Measurements from ENCODE around the gene CYSTM1. TPM values are rescaled to one million over a fixed set of nuclear protein-coding genes. Genes with fewer than 3 reads are reported as not detected.
A peak's percentile ranks its signal among the peaks of the same experiment; 100 is the strongest.

CYSTM1 gene
- total RNA-seq, 1 donor from 2014 or later = 93.3 TPM

GRCh38 chr5:140261403-140262171 is 86.6 kb downstream of the CYSTM1 start:
- Histone ChIP-seq H3K27me3 (ENCODE audit: low read depth) (no peaks in the 10 kb centered on the region), H3K9me3 (replicated peaks) (no peaks in the 10 kb centered on the region), H3K27ac (replicated peaks) (peak overlapping the region; percentile 85), H3K4me3 (peak overlapping the region; percentile 38), H3K36me3 (peaks cover 8% of the 10 kb centered on the region), H3K4me1 (peaks cover 78% of the 10 kb centered on the region)
- peak; percentile 69 for DNase-seq
- intact Hi-C loops (cut with micrococcal nuclease) = no loop called here
- peak; percentile 20 for TF ChIP-seq CTCF (IDR thresholded peaks at IDR 0.05; ENCODE audit: borderline replicate concordance)

- intact Hi-C loops (cut with micrococcal nuclease) = no loop called here
- Histone ChIP-seq H3K4me1 (peaks cover 81% of the 10 kb centered on the region), H3K4me3 (no peak overlapping the region), H3K9me3 (replicated peaks) (no peaks in the 10 kb centered on the region), H3K27ac (replicated peaks) (peak overlapping the region; percentile 85), H3K36me3 (peaks cover 8% of the 10 kb centered on the region), H3K27me3 (ENCODE audit: low read depth) (no peaks in the 10 kb centered on the region)
- no peak for TF ChIP-seq CTCF (IDR thresholded peaks at IDR 0.05; ENCODE audit: borderline replicate concordance)
- DNase-seq = no peak
Measured at GRCh38 chr5:140262221-140262620, 87.2 kb downstream of the CYSTM1 start.

- no peak for TF ChIP-seq CTCF (IDR thresholded peaks at IDR 0.05; ENCODE audit: borderline replicate concordance)
- H3K36me3 ChIP-seq = peaks cover 5% of the 10 kb centered on the region
- DNase-seq = no peak
- H3K4me1 ChIP-seq = peaks cover 85% of the 10 kb centered on the region
- peak overlapping the region; percentile 85 for H3K27ac ChIP-seq (replicated peaks)
- intact Hi-C loops (cut with micrococcal nuclease) = no loop called here
- H3K27me3 ChIP-seq (ENCODE audit: low read depth) = no peaks in the 10 kb centered on the region
- no peak overlapping the region for H3K4me3 ChIP-seq
- H3K9me3 ChIP-seq (replicated peaks) = no peaks in the 10 kb centered on the region
Measured at GRCh38 chr5:140262839-140263238, 87.9 kb downstream of the CYSTM1 start.

- intact Hi-C loops (cut with micrococcal nuclease) = no loop called here
Measured at GRCh38 chr5:140265845-140266244, 90.9 kb downstream of the CYSTM1 start.

GRCh38 chr5:140266471-140267200 is 91.6 kb downstream of the CYSTM1 start:
- TF ChIP-seq CTCF (IDR thresholded peaks at IDR 0.05; ENCODE audit: borderline replicate concordance) = no peak
- no peaks in the 10 kb centered on the region for H3K36me3 ChIP-seq
- H3K4me1 ChIP-seq = peaks cover 71% of the 10 kb centered on the region
- H3K4me3 ChIP-seq = no peak overlapping the region
- peak overlapping the region; percentile 87 for H3K27ac ChIP-seq (replicated peaks)
- no peaks in the 10 kb centered on the region for H3K9me3 ChIP-seq (replicated peaks)
- intact Hi-C loops (cut with micrococcal nuclease) = no loop called here
- DNase-seq = no peak
- no peaks in the 10 kb centered on the region for H3K27me3 ChIP-seq (ENCODE audit: low read depth)

More at GRCh38 chr5:140265845-140266244, 90.9 kb downstream of the CYSTM1 start:
- Histone ChIP-seq H3K27me3 (ENCODE audit: low read depth) (no peaks in the 10 kb centered on the region), H3K36me3 (no peaks in the 10 kb centered on the region), H3K4me3 (no peak overlapping the region), H3K27ac (replicated peaks) (peak overlapping the region; percentile 87), H3K9me3 (replicated peaks) (no peaks in the 10 kb centered on the region), H3K4me1 (peaks cover 79% of the 10 kb centered on the region)
- no peak for DNase-seq
- no peak for TF ChIP-seq CTCF (IDR thresholded peaks at IDR 0.05; ENCODE audit: borderline replicate concordance)

All from left ventricle myocardium inferior (tissue), 1 donor.